Spleen (tissue), 7 donors: ENCODE measurements around the gene RBBP8NL.

Experiments
- CTCF ChIP-seq, 11 experiments: fragments of 200-600 bp in 7 of 11; fragments of 450-650 bp in 4 of 11; sonication (generic) in 4 of 11; IDR thresholded peaks in 8 of 11; conservative IDR thresholded peaks in 3 of 11; 1 replicate in 7 of 11; 2 replicates in 4 of 11; pipeline versions ENCODE4 v1.4.0 to v1.8.0; 2016 to 2021; ENCODE audit warnings: antibody characterized with exemption in 11 of 11, inconsistent platforms in 4 of 11, mild to moderate bottlenecking in 1 of 11
- POLR2A ChIP-seq, 3 donors: fragments of 450-650 bp; IDR thresholded peaks; one replicate each; pipeline ENCODE4 v1.5.1; 2017; ENCODE audit warnings: antibody characterized with exemption in 3 of 3, mild to moderate bottlenecking in 1 of 3
- POLR2AphosphoS5 ChIP-seq, 3 donors: sonication (generic); formaldehyde crosslinking; IDR thresholded peaks; one replicate each; pipeline ENCODE4 v1.5.1; 2017; ENCODE audit warnings: antibody characterized with exemption in 3 of 3
- donor health status: DM: no; HTN: no; CAD: no; lungs with moderate emphysema.
- donor health status: DM: no; HTN: no; CAD: no.
- donor health status: DM: no; HTN: no; CAD: no.

GRCh38 chr20:62401331-62401779 is 26.0 kb downstream of the RBBP8NL start:
- no peak for TF ChIP-seq CTCF (IDR thresholded peaks at IDR 0.05 in 8 of 11, conservative IDR thresholded peaks at IDR 0.05 in 3 of 11)
- no peak for TF ChIP-seq POLR2A (IDR thresholded peaks at IDR 0.05)
- no peak for TF ChIP-seq POLR2AphosphoS5 (IDR thresholded peaks at IDR 0.05)
